ENCODE results near the gene PLAC1.

- TF ChIP-seq ARNTL (CRISPR knock-in tag; IDR thresholded peaks at IDR 0.05; ENCODE audit: borderline replicate concordance, low read depth) = no peak
- TF ChIP-seq RARB (CRISPR knock-in tag; IDR thresholded peaks at IDR 0.05) = no peak
- no peak for TF ChIP-seq SNAI2 (CRISPR knock-in tag; IDR thresholded peaks at IDR 0.05)
- no peak for TF ChIP-seq ISL1 (CRISPR knock-in tag; IDR thresholded peaks at IDR 0.05)
- TF ChIP-seq ZC3H10 (CRISPR knock-in tag; IDR thresholded peaks at IDR 0.05) = no peak
- no peak for TF ChIP-seq BACH2 (CRISPR knock-in tag; IDR thresholded peaks at IDR 0.05; ENCODE audit: borderline replicate concordance)
- TF ChIP-seq PATZ1 (CRISPR knock-in tag; IDR thresholded peaks at IDR 0.05; ENCODE audit: borderline replicate concordance) = no peak
- no peak for TF ChIP-seq ZFP30 (CRISPR knock-in tag; IDR thresholded peaks at IDR 0.05)
- no peak for TF ChIP-seq TSHZ2 (CRISPR knock-in tag; IDR thresholded peaks at IDR 0.05)
- no peak for TF ChIP-seq OSR1 (CRISPR knock-in tag; IDR thresholded peaks at IDR 0.05)
- no peak for TF ChIP-seq PPARA (CRISPR knock-in tag; IDR thresholded peaks at IDR 0.05; ENCODE audit: borderline replicate concordance)
- no peak for TF ChIP-seq POU6F1 (CRISPR knock-in tag; IDR thresholded peaks at IDR 0.05; ENCODE audit: borderline replicate concordance, low read depth)
Measured at GRCh38 chrX:134571796-134572195, 86.5 kb downstream of the PLAC1 start.
